HAP-1 (cell line): Measurements from ENCODE around the gene SLC9C1.

Experiments used
- DNase-seq, 2 experiments: peaks; one replicate each; pipeline ENCODE4 v3.0.0-alpha.2; 2016 to 2020; ENCODE audit warnings: low spot score in 2 of 2
- H3K27me3 ChIP-seq: fragments of 250-450 bp; sonication (Bioruptor Pico); 2 replicates; pipeline ENCODE4 v1.5.1; 2020; ENCODE audit warnings: low read depth, mild to moderate bottlenecking, moderate library complexity
- H3K36me3 ChIP-seq: fragments of 250-450 bp; sonication (Bioruptor Pico); replicated peaks from 2 replicates; pipeline ENCODE4 v1.5.1; 2020; ENCODE audit warnings: mild to moderate bottlenecking
- H3K4me1 ChIP-seq: fragments of 250-450 bp; sonication (Bioruptor Pico); 2 replicates; pipeline ENCODE4 v1.5.1; 2020; ENCODE audit warnings: mild to moderate bottlenecking
- H3K4me3 ChIP-seq: fragments of 250-450 bp; sonication (Bioruptor Pico); 2 replicates; pipeline ENCODE4 v1.5.1; 2020; ENCODE audit warnings: mild to moderate bottlenecking, moderate library complexity
- H3K9me3 ChIP-seq: fragments of 250-450 bp; sonication (Bioruptor Pico); 2 replicates; pipeline ENCODE4 v1.5.1; 2020; ENCODE audit warnings: mild to moderate bottlenecking, moderate library complexity
- in situ Hi-C: fragments of 300-500 bp; cut with MboI; formaldehyde crosslinking; loops from 3 replicates; pipeline ENCODE4 v1.14.3; 2020; ENCODE audit warnings: low sequenced_read_pairs, inconsistent platforms, mixed read lengths

Gene SLC9C1

GRCh38 chr3:112115806-112116383 is 178.1 kb downstream of the SLC9C1 start:
- Histone ChIP-seq H3K4me3 (no peak overlapping the region), H3K27me3 (no peaks in the 10 kb centered on the region), H3K36me3 (no peaks in the 10 kb centered on the region; the same call in 1 of the 2 replicates), H3K9me3 (no peaks in the 10 kb centered on the region; the same call in 1 of the 2 replicates), H3K4me1 (peaks cover 16% of the 10 kb centered on the region)
- in situ Hi-C loops: loop anchor here (10.0 to 25.0 kb wide), 2 partner anchors 171 to 409 kb away; partner anchors contain the start of gene SLC9C1
- no peak for DNase-seq

GRCh38 chr3:112115161-112115739 is 178.8 kb downstream of the SLC9C1 start:
- Histone ChIP-seq H3K4me3 (no peak overlapping the region), H3K9me3 (no peaks in the 10 kb centered on the region; the same call in 1 of the 2 replicates), H3K27me3 (no peaks in the 10 kb centered on the region), H3K4me1 (peaks cover 16% of the 10 kb centered on the region), H3K36me3 (no peaks in the 10 kb centered on the region; the same call in 1 of the 2 replicates)
- in situ Hi-C loops: loop anchor here (10.0 to 25.0 kb wide), 2 partner anchors 172 to 410 kb away; partner anchors contain the start of gene SLC9C1
- no peak for DNase-seq

GRCh38 chr3:112114576-112115160 is 179.3 kb downstream of the SLC9C1 start:
- no peak for DNase-seq
- in situ Hi-C loops: loop anchor here (10.0 to 25.0 kb wide), 2 partner anchors 173 to 410 kb away; partner anchors contain the start of gene SLC9C1
- peaks cover 11% of the 10 kb centered on the region for H3K4me1 ChIP-seq

GRCh38 chr3:112111785-112112402 is 182.1 kb downstream of the SLC9C1 start:
- DNase-seq: peak; percentile 76 to 77
- Histone ChIP-seq H3K4me3 (no peak overlapping the region), H3K9me3 (no peaks in the 10 kb centered on the region; the same call in 1 of the 2 replicates), H3K4me1 (no peaks in the 10 kb centered on the region), H3K27me3 (no peaks in the 10 kb centered on the region), H3K36me3 (no peaks in the 10 kb centered on the region; the same call in 1 of the 2 replicates)
- in situ Hi-C loops: loop anchor here (10.0 to 25.0 kb wide), 2 partner anchors 175 to 413 kb away; partner anchors contain the start of gene SLC9C1

More at GRCh38 chr3:112114576-112115160, 179.3 kb downstream of the SLC9C1 start:
- no peaks in the 10 kb centered on the region; the same call in 1 of the 2 replicates for H3K9me3 ChIP-seq
- no peaks in the 10 kb centered on the region for H3K27me3 ChIP-seq
- no peaks in the 10 kb centered on the region; the same call in 1 of the 2 replicates for H3K36me3 ChIP-seq
- no peak overlapping the region for H3K4me3 ChIP-seq

- Histone ChIP-seq H3K27me3 (no peaks in the 10 kb centered on the region), H3K9me3 (no peaks in the 10 kb centered on the region; the same call in 1 of the 2 replicates), H3K4me3 (no peak overlapping the region), H3K36me3 (no peaks in the 10 kb centered on the region), H3K4me1 (no peaks in the 10 kb centered on the region)
- in situ Hi-C loops: loop anchor here (25.0 kb wide), 1 partner anchor 178 kb away; the partner anchor contains the start of gene SLC9C1
- no peak for DNase-seq
Measured at GRCh38 chr3:112109322-112109721, 184.7 kb downstream of the SLC9C1 start.

GRCh38 chr3:112104774-112105173 is 189.2 kb downstream of the SLC9C1 start:
- in situ Hi-C loops: loop anchor here (25.0 kb wide), 1 partner anchor 183 kb away; the partner anchor contains the start of gene SLC9C1
- Histone ChIP-seq H3K4me3 (no peak overlapping the region), H3K36me3 (no peaks in the 10 kb centered on the region; the same call in 1 of the 2 replicates)

DNA sequence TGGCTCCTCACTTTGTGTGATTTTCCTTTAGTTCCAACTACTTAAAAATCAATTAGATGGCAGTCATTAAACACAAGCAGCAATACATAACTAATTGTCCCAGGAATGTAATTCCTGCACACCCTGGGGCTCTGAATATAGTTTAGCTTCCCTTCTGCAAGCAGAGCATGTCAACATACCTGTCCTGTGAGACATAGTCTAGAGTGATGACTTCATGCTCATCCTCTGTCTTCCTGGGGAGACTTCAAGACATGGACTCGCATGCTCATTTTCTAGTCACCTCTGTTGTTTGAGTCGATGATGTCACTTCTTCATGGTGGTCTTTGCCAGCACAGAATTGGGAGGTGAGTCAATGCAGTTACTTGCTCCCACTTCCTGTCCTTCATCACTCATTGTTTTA is 192.1 kb downstream of the SLC9C1 start:
- Histone ChIP-seq H3K36me3 (no peaks in the 10 kb centered on the region; the same call in 1 of the 2 replicates), H3K4me1 (no peaks in the 10 kb centered on the region)
- in situ Hi-C loops: loop anchor here (25.0 kb wide), 1 partner anchor 185 kb away; the partner anchor contains the start of gene SLC9C1

More at GRCh38 chr3:112104774-112105173, 189.2 kb downstream of the SLC9C1 start:
- Histone ChIP-seq H3K9me3 (no peaks in the 10 kb centered on the region), H3K27me3 (no peaks in the 10 kb centered on the region), H3K4me1 (no peaks in the 10 kb centered on the region)
- no peak for DNase-seq

GRCh38 chr3:112097378-112097777 is 196.6 kb downstream of the SLC9C1 start:
- no peak overlapping the region for H3K4me3 ChIP-seq
- DNase-seq: no peak
- in situ Hi-C loops: no loop called here
- H3K36me3 ChIP-seq: no peaks in the 10 kb centered on the region
- no peaks in the 10 kb centered on the region for H3K9me3 ChIP-seq
- H3K27me3 ChIP-seq: no peaks in the 10 kb centered on the region
- no peaks in the 10 kb centered on the region for H3K4me1 ChIP-seq

More for the DNA sequence above, 192.1 kb downstream of the SLC9C1 start:
- Histone ChIP-seq H3K4me3 (no peak overlapping the region), H3K9me3 (no peaks in the 10 kb centered on the region), H3K27me3 (no peaks in the 10 kb centered on the region)
- no peak for DNase-seq

DNA sequence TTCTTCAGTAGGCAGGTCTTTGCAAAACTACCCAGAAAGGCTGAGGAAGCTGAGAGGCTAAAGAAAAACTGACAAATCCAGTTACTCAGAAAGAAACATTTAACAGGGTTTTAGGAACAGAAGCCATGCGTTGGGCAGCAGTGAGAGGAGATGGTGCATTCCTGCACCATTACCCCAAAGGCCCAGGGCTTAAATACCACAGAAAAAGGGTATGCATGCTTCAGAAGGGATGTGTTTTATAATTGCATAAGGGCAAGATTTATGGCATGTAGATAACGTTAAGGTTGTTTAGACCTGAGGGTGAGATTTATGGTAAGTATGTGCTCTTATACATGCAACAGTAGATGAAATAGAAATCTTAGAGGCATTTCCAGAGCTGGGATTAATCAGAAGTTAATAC is 197.8 kb downstream of the SLC9C1 start:
- Histone ChIP-seq H3K4me1 (no peaks in the 10 kb centered on the region), H3K27me3 (no peaks in the 10 kb centered on the region), H3K36me3 (no peaks in the 10 kb centered on the region), H3K9me3 (no peaks in the 10 kb centered on the region), H3K4me3 (no peak overlapping the region)
- no peak for DNase-seq
- in situ Hi-C loops: no loop called here

- peaks cover 2% of the 10 kb centered on the region; the same call in 1 of the 2 replicates for H3K4me1 ChIP-seq
- in situ Hi-C loops: no loop called here
- no peaks in the 10 kb centered on the region for H3K27me3 ChIP-seq
- no peak overlapping the region for H3K4me3 ChIP-seq
- no peaks in the 10 kb centered on the region for H3K9me3 ChIP-seq
- H3K36me3 ChIP-seq: no peaks in the 10 kb centered on the region
- DNase-seq: no peak
Measured at GRCh38 chr3:112095731-112096130, 198.3 kb downstream of the SLC9C1 start.

DNA sequence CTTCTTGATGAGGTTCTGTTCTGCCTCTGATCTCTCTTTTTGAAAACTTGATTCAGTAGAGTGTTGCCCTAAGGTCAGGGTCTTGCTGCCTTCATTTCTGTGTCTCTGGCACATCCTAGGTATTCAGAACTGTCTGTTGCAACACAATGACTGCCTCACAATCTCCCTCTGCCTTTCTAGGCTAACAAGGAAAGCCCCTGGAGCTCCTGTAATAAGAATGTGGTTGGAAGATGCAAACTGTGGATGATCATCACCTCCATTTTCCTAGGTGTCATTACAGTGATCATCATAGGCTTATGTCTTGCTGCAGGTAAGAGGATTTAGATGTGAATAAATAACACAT is 200.9 kb downstream of the SLC9C1 start:
- in situ Hi-C loops: no loop called here
- no peaks in the 10 kb centered on the region for H3K9me3 ChIP-seq
- H3K4me1 ChIP-seq: peaks cover 7% of the 10 kb centered on the region

GRCh38 chr3:112092496-112093179 is 201.4 kb downstream of the SLC9C1 start:
- Histone ChIP-seq H3K36me3 (no peaks in the 10 kb centered on the region), H3K9me3 (no peaks in the 10 kb centered on the region), H3K27me3 (no peaks in the 10 kb centered on the region), H3K4me1 (peaks cover 9% of the 10 kb centered on the region), H3K4me3 (no peak overlapping the region)
- no peak for DNase-seq
- in situ Hi-C loops: no loop called here

More for the DNA sequence above, 200.9 kb downstream of the SLC9C1 start:
- DNase-seq: no peak
- H3K36me3 ChIP-seq: no peaks in the 10 kb centered on the region
- no peaks in the 10 kb centered on the region for H3K27me3 ChIP-seq
- no peak overlapping the region for H3K4me3 ChIP-seq
